Thyroid gland (tissue), 4 donors: Measurements from ENCODE around the gene ADAMTSL3.

ENCODE experiments used
- CTCF ChIP-seq, 6 experiments: fragments of 200-600 bp in 3 of 6; fragments of 450-650 bp in 3 of 6; sonication (generic) in 3 of 6; IDR thresholded peaks; one replicate each; pipeline ENCODE4 v1.5.1; 2016 to 2019; ENCODE audit warnings: antibody characterized with exemption in 6 of 6, mild to moderate bottlenecking in 2 of 6, inconsistent platforms in 1 of 6, moderate library complexity in 1 of 6
- POLR2A ChIP-seq, 2 donors: fragments of 450-650 bp; IDR thresholded peaks; one replicate each; pipeline ENCODE4 v1.6.1; 2017; ENCODE audit warnings: antibody characterized with exemption in 2 of 2, mild to moderate bottlenecking in 2 of 2, moderate library complexity in 1 of 2

DNA sequence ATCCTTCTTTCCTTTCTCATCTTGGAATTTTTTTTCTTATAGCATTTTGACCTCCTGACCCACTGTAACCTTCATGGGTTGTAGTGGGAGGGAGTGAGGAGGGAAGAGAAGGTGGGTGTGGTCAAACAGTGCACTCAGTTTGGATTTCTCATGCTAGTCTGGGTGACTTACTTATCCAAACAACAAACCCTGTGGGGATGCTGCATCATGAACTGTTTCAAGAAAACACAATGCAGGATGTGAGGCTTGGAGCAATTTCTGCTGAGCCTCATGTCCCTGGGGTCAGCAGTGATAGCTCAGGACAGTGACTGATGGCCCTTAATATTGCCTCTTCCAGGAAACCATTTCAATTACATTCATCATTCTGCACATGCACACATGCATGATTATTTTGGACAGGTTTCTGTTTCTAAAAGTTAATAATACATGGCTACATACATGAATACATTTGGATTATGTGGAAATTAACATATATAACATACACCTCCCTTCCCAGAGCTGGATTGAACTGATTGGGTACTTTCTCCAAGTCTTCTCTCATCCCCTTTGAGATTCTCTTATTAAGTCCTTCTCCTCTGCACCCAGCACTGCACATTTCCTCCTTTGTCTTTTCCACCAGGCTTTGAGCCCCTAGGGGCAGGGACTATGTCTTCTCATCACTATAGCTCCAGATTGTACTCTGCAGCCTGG is 61.2 kb downstream of the ADAMTSL3 start:
- TF ChIP-seq CTCF (IDR thresholded peaks at IDR 0.05) (no peak), POLR2A (IDR thresholded peaks at IDR 0.05) (no peak)
